DMS153 treated with DMSO at 0.1 percent for 48 hours (cell line): ENCODE data around the gene FAM174C.
A peak's percentile ranks its signal among the peaks of the same experiment; 100 is the strongest.

ENCODE experiments used
- DNase-seq: peaks from one replicate; lab custom pipeline; 2025; ENCODE audit not compliant: unreplicated experiment; lab: John Stamatoyannopoulos, UW

The FAM174C gene

GRCh38 chr19:1260749-1261537, 14.4 kb upstream of the FAM174C start:
- DNase-seq = peak; percentile 62

- no peak for DNase-seq
Observed at GRCh38 chr19:1261538-1261797, 13.9 kb upstream of the FAM174C start.

GRCh38 chr19:1261798-1262622, 13.3 kb upstream of the FAM174C start:
- no peak for DNase-seq

- DNase-seq = no peak
Observed at GRCh38 chr19:1262623-1263123, 12.7 kb upstream of the FAM174C start.

- DNase-seq = no peak
Observed at GRCh38 chr19:1263188-1263587, 12.1 kb upstream of the FAM174C start.

- DNase-seq = no peak
Observed at GRCh38 chr19:1264801-1265614, 10.3 kb upstream of the FAM174C start.

GRCh38 chr19:1265615-1266128, 9.7 kb upstream of the FAM174C start:
- no peak for DNase-seq

GRCh38 chr19:1266129-1266915, 9.0 kb upstream of the FAM174C start:
- no peak for DNase-seq

GRCh38 chr19:1266916-1267476, 8.3 kb upstream of the FAM174C start:
- no peak for DNase-seq

- no peak for DNase-seq
Observed at GRCh38 chr19:1267477-1268225, 7.7 kb upstream of the FAM174C start.

- DNase-seq = no peak
Observed at GRCh38 chr19:1268226-1269064, 6.9 kb upstream of the FAM174C start.

GRCh38 chr19:1269065-1269477, 6.3 kb upstream of the FAM174C start, which contains the start of gene CIRBP:
Gene CIRBP (plus strand): TSS chr19:1269332. CDS start chr19:1270934, 1,602 bp downstream.
- peak; percentile 51 for DNase-seq

GRCh38 chr19:1269478-1270212, 5.7 kb upstream of the FAM174C start:
- DNase-seq = no peak

GRCh38 chr19:1270213-1270853, 5.0 kb upstream of the FAM174C start:
- no peak for DNase-seq

- no peak for DNase-seq
Observed at GRCh38 chr19:1270854-1271527, 4.3 kb upstream of the FAM174C start.

GRCh38 chr19:1271528-1272422, 3.6 kb upstream of the FAM174C start:
- DNase-seq = no peak
